Smooth muscle cell (in vitro differentiated cells): ENCODE measurements around the gene ETFB. TPM values are rescaled to one million over a fixed set of nuclear protein-coding genes. Genes with fewer than 3 reads are reported as not detected.

Source experiments
- DNase-seq: peaks from one replicate; lab custom pipeline; 2025; ENCODE audit not compliant: unreplicated experiment; lab: John Stamatoyannopoulos, UW
- H2AFZ ChIP-seq: fragments of 200-600 bp; sonication (generic); 2 replicates; pipeline ENCODE4 v1.6.0; 2016; ENCODE audit warnings: antibody characterized with exemption, low read depth, mild to moderate bottlenecking
- H3F3A ChIP-seq: fragments of 200-600 bp; sonication (generic); 2 replicates; pipeline ENCODE4 v1.6.0; 2017; ENCODE audit warnings: antibody characterized with exemption, low read depth
- H3K27ac ChIP-seq: fragments of 200-600 bp; sonication (generic); 2 replicates; pipeline ENCODE4 v1.5.1; 2016; ENCODE audit warnings: low read depth, mild to moderate bottlenecking
- H3K27me3 ChIP-seq: fragments of 200-600 bp; sonication (generic); 2 replicates; pipeline ENCODE4 v1.6.1; 2016; ENCODE audit warnings: low read depth, mild to moderate bottlenecking
- H3K36me3 ChIP-seq: fragments of 200-600 bp; sonication (generic); 2 replicates; pipeline ENCODE4 v1.5.1; 2016; ENCODE audit warnings: low read depth
- H3K4me1 ChIP-seq: fragments of 200-600 bp; sonication (generic); 2 replicates; pipeline ENCODE4 v1.5.1; 2016; ENCODE audit warnings: low read depth
- H3K4me2 ChIP-seq: fragments of 200-600 bp; sonication (generic); 2 replicates; pipeline ENCODE4 v1.6.0; 2016; ENCODE audit warnings: mild to moderate bottlenecking
- H3K4me3 ChIP-seq: fragments of 200-600 bp; sonication (generic); 2 replicates; pipeline ENCODE4 v1.5.1; 2016; ENCODE audit warnings: mild to moderate bottlenecking
- H3K79me2 ChIP-seq: fragments of 200-600 bp; sonication (generic); 2 replicates; pipeline ENCODE4 v1.6.0; 2016; ENCODE audit warnings: low read depth, mild to moderate bottlenecking
- H3K9ac ChIP-seq: fragments of 200-600 bp; sonication (generic); 2 replicates; pipeline ENCODE4 v1.6.0; 2016; ENCODE audit warnings: low read depth
- H3K9me3 ChIP-seq: fragments of 200-600 bp; sonication (generic); replicated peaks from 2 replicates; pipeline ENCODE4 v1.5.1; 2016; ENCODE audit warnings: low read depth
- H4K20me1 ChIP-seq: fragments of 200-600 bp; sonication (generic); 2 replicates; pipeline ENCODE4 v1.6.0; 2016; ENCODE audit warnings: low read depth
- WGBS: methylation state at CpG from one replicate; pipeline ENCODE4 v1.1.7; 2016; ENCODE audit warnings: low lambda C conversion rate; 5-methylcytosine and 5-hydroxymethylcytosine counted together
- polyA plus RNA-seq: library from polyadenylated mRNA; unstranded; fragments of >200 nt; fragmentation: Nextera tagmentation; extraction: Ambion mirVana; gene quantifications from 2 replicates; pipeline ENCODE4 v1.2.1, GENCODE V29; 2016
- total RNA-seq: library from RNA; depleted of rRNA; stranded (reverse); fragments of >200 nt; gene quantifications from 2 replicates; pipeline ENCODE4 v1.2.3, GENCODE V29; 2014
- TF ChIP-seq, protein P1 (sequence below): fragments of 200-600 bp; sonication (generic); IDR thresholded peaks from 2 replicates; pipeline ENCODE4 v1.5.1; 2017; ENCODE audit warnings: borderline replicate concordance, mild to moderate bottlenecking, antibody characterized with exemption; ENCODE audit not compliant: insufficient read depth, poor library complexity, severe bottlenecking

Gene ETFB
- total and polyA plus RNA-seq, 2 experiments from 2014 or later, result 51.1 to 94.5 TPM

DNA sequence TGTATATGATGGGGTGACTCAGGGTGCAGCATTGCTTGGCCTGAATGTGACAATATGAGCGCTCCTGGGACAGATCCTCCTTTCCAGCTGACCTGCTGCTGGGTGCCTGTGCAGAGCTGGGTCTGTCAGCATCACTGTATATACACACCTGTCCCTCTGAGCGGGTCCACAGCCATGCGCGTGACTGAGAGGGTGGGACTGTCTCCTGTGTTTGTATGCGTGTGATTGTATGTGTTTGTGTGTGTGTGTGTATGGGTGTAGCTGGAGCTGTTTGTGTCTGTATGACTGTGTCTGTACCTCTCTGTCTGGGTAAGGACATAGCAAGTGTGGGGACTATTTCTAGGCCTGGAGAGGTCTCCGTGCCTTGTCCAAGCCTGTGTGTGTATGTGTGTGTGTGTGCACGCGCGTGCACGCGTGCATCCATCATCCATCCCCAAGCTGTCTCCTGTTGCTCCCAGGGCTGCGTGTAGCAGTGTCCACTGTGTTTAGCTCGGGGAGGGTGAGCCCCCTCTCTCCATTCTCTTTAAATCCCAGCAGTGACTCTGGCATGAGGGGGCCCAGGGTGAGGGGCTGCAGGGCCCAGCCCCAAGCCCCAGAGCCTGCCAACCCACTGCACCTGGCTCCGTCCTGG lies 46.4 kb downstream of the ETFB start:
- no peak overlapping the region for H3K9ac ChIP-seq
- 94% methylated on average over 14 of the region's 14 CpGs for WGBS
- no peaks in the 10 kb centered on the region for H3K36me3 ChIP-seq
- H2AFZ ChIP-seq, result no peak overlapping the region
- H3K27me3 ChIP-seq, result no peaks in the 10 kb centered on the region
- H3K4me3 ChIP-seq, result no peak overlapping the region
- H3K79me2 ChIP-seq, result no peaks in the 10 kb centered on the region
- H3K27ac ChIP-seq, result no peak overlapping the region
- TF ChIP-seq, protein P1, sequence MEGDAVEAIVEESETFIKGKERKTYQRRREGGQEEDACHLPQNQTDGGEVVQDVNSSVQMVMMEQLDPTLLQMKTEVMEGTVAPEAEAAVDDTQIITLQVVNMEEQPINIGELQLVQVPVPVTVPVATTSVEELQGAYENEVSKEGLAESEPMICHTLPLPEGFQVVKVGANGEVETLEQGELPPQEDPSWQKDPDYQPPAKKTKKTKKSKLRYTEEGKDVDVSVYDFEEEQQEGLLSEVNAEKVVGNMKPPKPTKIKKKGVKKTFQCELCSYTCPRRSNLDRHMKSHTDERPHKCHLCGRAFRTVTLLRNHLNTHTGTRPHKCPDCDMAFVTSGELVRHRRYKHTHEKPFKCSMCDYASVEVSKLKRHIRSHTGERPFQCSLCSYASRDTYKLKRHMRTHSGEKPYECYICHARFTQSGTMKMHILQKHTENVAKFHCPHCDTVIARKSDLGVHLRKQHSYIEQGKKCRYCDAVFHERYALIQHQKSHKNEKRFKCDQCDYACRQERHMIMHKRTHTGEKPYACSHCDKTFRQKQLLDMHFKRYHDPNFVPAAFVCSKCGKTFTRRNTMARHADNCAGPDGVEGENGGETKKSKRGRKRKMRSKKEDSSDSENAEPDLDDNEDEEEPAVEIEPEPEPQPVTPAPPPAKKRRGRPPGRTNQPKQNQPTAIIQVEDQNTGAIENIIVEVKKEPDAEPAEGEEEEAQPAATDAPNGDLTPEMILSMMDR, result no peak
- H3K9me3 ChIP-seq, result no peaks in the 10 kb centered on the region
- no peak for DNase-seq
- H3K4me1 ChIP-seq, result no peaks in the 10 kb centered on the region
- no peaks in the 10 kb centered on the region for H3F3A ChIP-seq
- H4K20me1 ChIP-seq, result no peaks in the 10 kb centered on the region
- H3K4me2 ChIP-seq, result no peak overlapping the region

GRCh38 chr19:51318687-51319648 lies 47.2 kb downstream of the ETFB start:
- Histone ChIP-seq H3K36me3 (no peaks in the 10 kb centered on the region), H3K27me3 (no peaks in the 10 kb centered on the region), H4K20me1 (no peaks in the 10 kb centered on the region), H3K27ac (no peak overlapping the region), H3K4me2 (no peak overlapping the region), H3K79me2 (no peaks in the 10 kb centered on the region), H3K9ac (no peak overlapping the region), H2AFZ (no peak overlapping the region), H3K9me3 (no peaks in the 10 kb centered on the region), H3K4me3 (no peak overlapping the region), H3K4me1 (no peaks in the 10 kb centered on the region), H3F3A (no peaks in the 10 kb centered on the region)
- 85% methylated on average over 23 of the region's 23 CpGs for WGBS
- DNase-seq, result no peak
- TF ChIP-seq, protein P1, result no peak

DNA sequence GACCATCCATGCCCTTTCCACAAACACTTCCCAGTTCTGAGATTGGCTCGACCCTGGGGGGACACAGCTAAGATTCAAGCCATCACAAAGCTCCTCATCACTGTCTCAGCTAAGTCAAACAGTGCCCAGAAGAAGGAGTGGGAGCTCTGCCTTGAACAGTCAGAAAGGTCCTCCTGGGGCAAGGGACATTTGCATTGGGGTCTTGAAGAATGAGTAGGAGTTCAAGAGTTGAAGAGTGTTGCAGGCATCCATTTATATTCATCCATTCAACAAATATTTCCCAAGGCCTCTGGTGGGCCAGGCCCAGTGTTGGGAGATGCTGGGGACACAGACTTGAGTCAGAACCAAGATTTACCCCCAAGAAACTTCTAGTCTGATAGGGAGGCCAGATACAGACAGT lies 48.2 kb downstream of the ETFB start:
- H3K4me3 ChIP-seq, result no peak overlapping the region
- H3K9ac ChIP-seq, result no peak overlapping the region
- no peak for DNase-seq
- TF ChIP-seq, protein P1, result no peak
- no peaks in the 10 kb centered on the region for H3K27me3 ChIP-seq
- H3K36me3 ChIP-seq, result no peaks in the 10 kb centered on the region
- H3K4me2 ChIP-seq, result no peak overlapping the region
- H3F3A ChIP-seq, result no peaks in the 10 kb centered on the region
- H3K9me3 ChIP-seq, result no peaks in the 10 kb centered on the region
- no peaks in the 10 kb centered on the region for H3K4me1 ChIP-seq
- H3K27ac ChIP-seq, result no peak overlapping the region
- no peak overlapping the region for H2AFZ ChIP-seq
- no peaks in the 10 kb centered on the region for H3K79me2 ChIP-seq
- WGBS, result 90% methylated on average over 1 of the region's 1 CpG
- H4K20me1 ChIP-seq, result no peaks in the 10 kb centered on the region
